ENCODE measurements around the gene MEX3A.
"Not testable (repeated sequence)": the region's sequence is repeated elsewhere in the genome, so short reads cannot be mapped to it uniquely, and the experiment has no call there.

The MEX3A gene

GRCh38 chr1:156076609-156077429 is 5.4 kb downstream of the MEX3A start:
- DNase-seq, result no peak

GRCh38 chr1:156075775-156076204 is 6.5 kb downstream of the MEX3A start:
- no peak for DNase-seq

GRCh38 chr1:156075162-156075561 is 7.1 kb downstream of the MEX3A start:
- DNase-seq, result no peak

- DNase-seq, result no peak
Observed at GRCh38 chr1:156074661-156075060, 7.6 kb downstream of the MEX3A start.

GRCh38 chr1:156073740-156074139 is 8.5 kb downstream of the MEX3A start:
- no peak for DNase-seq

GRCh38 chr1:156073110-156073687 is 9.1 kb downstream of the MEX3A start:
- DNase-seq, result no peak

- no peak for DNase-seq
Observed at GRCh38 chr1:156072251-156072650, 10.0 kb downstream of the MEX3A start.

- not testable (repeated sequence) for DNase-seq
Observed at GRCh38 chr1:156071332-156071816, 10.9 kb downstream of the MEX3A start.

- DNase-seq, result no peak
Observed at GRCh38 chr1:156070548-156070947, 11.7 kb downstream of the MEX3A start.

- DNase-seq, result no peak
Observed at GRCh38 chr1:156069490-156070455, 12.5 kb downstream of the MEX3A start.

- DNase-seq, result no peak
Observed at GRCh38 chr1:156067262-156067661, 15.0 kb downstream of the MEX3A start.

GRCh38 chr1:156065871-156066270 is 16.4 kb downstream of the MEX3A start:
- DNase-seq, result no peak

GRCh38 chr1:156065212-156065611 is 17.1 kb downstream of the MEX3A start:
- no peak for DNase-seq

- DNase-seq, result no peak
Observed at GRCh38 chr1:156064615-156065014, 17.6 kb downstream of the MEX3A start.

- no peak for DNase-seq
Observed at GRCh38 chr1:156063997-156064285, 18.3 kb downstream of the MEX3A start.

GRCh38 chr1:156062189-156062588 is 20.1 kb downstream of the MEX3A start:
- no peak for DNase-seq

- no peak for DNase-seq
Observed at GRCh38 chr1:156060937-156061636, 21.2 kb downstream of the MEX3A start, which contains the start of gene RAB25. Gene RAB25, plus strand, starts transcription at chr1:156061160. Its CDS starts 241 bp downstream, at chr1:156061401.

- DNase-seq, result no peak
Observed at GRCh38 chr1:156056326-156056849, 25.9 kb downstream of the MEX3A start.

- DNase-seq, result no peak
Observed at GRCh38 chr1:156055281-156056048, 26.8 kb downstream of the MEX3A start.

- DNase-seq, result peak; percentile 91
Observed at GRCh38 chr1:156054500-156055280, 27.6 kb downstream of the MEX3A start, which contains the start of gene LAMTOR2. Gene LAMTOR2, plus strand, starts transcription at chr1:156054782. Its CDS starts 108 bp downstream, at chr1:156054890.

Data from NCI-H1417 treated with DMSO at 0.1 percent for 48 hours (cell line).